Neuron (in vitro differentiated cells): Measurements from ENCODE around the gene SLC8A2.

Experiments used
- H2AFZ ChIP-seq: one replicate; pipeline ENCODE4 v1.6.1; 2013; ENCODE audit warnings: low read depth, mild to moderate bottlenecking, inconsistent platforms, low read length, moderate library complexity
- H3K27me3 ChIP-seq: one replicate; pipeline ENCODE4 v1.6.1; 2013; ENCODE audit warnings: low read length; ENCODE audit not compliant: insufficient read depth
- H3K36me3 ChIP-seq: one replicate; pipeline ENCODE4 v1.6.1; 2013; ENCODE audit warnings: low read length; ENCODE audit not compliant: insufficient read depth
- H3K4me1 ChIP-seq: one replicate; pipeline ENCODE4 v1.6.1; 2013; ENCODE audit warnings: low read length; ENCODE audit not compliant: insufficient read depth
- H3K4me3 ChIP-seq: 2 replicates; pipeline ENCODE4 v1.5.1; 2013; ENCODE audit warnings: mild to moderate bottlenecking, low read length, moderate library complexity
- H3K9me3 ChIP-seq: one replicate; pipeline ENCODE4 v1.6.1; 2013; ENCODE audit warnings: low read length

The SLC8A2 gene

DNA sequence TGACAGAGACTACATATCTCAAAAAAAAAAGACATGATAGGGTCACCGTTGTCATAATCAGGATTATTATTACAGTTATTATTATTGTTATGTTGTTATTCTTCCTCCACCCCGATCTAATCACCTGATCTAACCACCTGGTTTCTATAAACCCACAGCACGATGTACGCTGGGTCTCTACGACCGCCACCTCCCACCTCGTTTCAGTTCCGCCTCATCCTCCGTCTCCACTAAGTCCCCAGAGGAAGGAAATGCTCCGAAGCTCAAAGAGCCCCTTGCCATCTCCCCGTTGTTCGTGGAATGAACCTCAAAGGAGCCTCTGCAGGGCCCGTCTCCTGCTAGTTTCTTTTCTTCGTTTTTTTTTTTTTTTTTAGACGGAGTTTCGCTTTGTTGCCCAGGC, 36.5 kb downstream of the SLC8A2 start:
- no peaks in the 10 kb centered on the region for H3K9me3 ChIP-seq
- no peaks in the 10 kb centered on the region for H3K36me3 ChIP-seq
- no peak overlapping the region for H3K4me3 ChIP-seq
- peaks cover 5% of the 10 kb centered on the region for H3K27me3 ChIP-seq
- no peak overlapping the region for H2AFZ ChIP-seq
- H3K4me1 ChIP-seq, result peaks cover 4% of the 10 kb centered on the region

DNA sequence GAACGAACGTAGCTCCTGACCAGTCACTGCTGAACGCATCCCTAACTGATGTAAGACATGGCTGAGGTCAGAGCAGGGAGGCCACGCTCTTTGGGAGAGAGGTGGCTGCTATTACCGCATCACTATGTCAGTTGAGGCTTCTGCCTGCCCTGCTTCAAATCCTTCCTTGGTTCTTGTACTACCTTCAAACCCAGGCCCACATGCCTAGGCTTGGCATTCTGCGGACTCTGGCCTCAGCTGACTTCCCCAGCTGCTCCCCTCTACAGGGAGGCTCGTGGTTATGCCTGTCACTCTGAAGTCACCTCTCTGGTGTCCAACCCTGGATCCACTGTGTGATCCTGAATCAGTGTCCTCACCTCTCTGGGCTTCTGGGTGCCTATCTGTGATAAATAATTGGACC, 37.6 kb downstream of the SLC8A2 start:
- Histone ChIP-seq H3K36me3 (no peaks in the 10 kb centered on the region), H3K27me3 (peaks cover 4% of the 10 kb centered on the region), H3K4me3 (no peak overlapping the region), H3K9me3 (no peaks in the 10 kb centered on the region), H3K4me1 (peaks cover 5% of the 10 kb centered on the region), H2AFZ (no peak overlapping the region)

DNA sequence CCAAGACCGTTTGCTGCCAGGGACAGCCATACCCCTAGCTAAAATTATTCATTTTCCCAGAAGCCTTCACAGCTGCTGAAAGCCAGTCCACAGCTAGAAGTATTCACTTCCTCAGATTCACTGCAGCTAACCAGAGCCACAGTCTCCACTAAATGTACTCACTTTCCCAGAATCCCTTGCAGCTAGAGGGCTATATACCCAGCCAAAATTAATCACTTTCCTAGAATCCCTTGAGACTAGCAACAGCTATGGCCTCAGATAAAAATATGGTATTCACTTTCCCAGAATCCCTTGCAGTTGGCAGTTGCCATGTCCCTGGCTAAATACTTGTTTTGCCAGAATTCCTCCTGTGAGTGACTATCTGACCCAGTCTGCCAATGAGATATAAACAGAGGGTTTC, 38.6 kb downstream of the SLC8A2 start:
- Histone ChIP-seq H3K36me3 (no peaks in the 10 kb centered on the region), H3K4me3 (no peak overlapping the region), H3K27me3 (peaks cover 4% of the 10 kb centered on the region), H3K4me1 (peaks cover 11% of the 10 kb centered on the region), H2AFZ (no peak overlapping the region), H3K9me3 (no peaks in the 10 kb centered on the region)

DNA sequence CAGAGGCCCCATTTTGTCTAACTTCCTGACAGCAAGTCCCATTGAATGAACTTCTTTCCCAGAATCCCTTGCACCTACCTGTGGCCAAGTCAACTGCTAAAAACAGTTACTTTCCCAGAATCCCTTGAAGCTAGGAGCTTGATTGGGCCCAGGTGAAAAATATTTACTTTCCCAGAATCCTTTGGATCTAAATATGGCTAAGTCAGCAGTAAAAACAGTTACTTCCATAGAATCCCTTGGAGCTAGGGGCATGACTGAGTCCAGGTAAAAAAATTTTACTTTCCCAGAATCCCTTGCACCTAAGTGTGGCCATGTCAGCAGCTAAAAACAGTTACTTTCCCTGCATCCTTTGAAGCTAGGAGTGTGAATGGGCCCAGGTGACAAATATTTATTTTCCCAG, 39.2 kb downstream of the SLC8A2 start:
- Histone ChIP-seq H3K36me3 (no peaks in the 10 kb centered on the region), H3K27me3 (peaks cover 4% of the 10 kb centered on the region), H3K4me1 (peaks cover 16% of the 10 kb centered on the region), H2AFZ (no peak overlapping the region), H3K9me3 (no peaks in the 10 kb centered on the region), H3K4me3 (no peak overlapping the region)

DNA sequence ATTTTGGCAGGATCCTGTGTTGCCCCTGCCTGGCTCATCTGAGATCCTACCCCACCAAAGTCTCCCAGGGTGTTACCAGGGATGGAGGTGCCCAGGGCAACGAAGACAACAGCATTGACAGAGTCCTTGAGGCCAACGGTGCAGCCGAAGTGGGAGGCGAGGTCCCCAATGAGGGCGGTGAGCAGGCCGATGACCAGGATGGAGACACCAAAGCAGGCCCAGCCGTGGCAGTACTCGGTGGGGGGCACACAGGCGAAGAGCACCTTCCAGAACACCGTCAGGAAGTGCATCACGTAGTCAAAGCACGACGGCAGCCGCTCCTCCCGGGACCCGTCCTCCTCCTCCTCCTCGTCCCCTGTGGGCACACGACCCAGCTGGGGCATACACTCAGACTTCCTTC, 39.6 kb downstream of the SLC8A2 start:
- H3K36me3 ChIP-seq, result no peaks in the 10 kb centered on the region
- H2AFZ ChIP-seq, result no peak overlapping the region
- H3K9me3 ChIP-seq, result no peaks in the 10 kb centered on the region
- H3K4me1 ChIP-seq, result peaks cover 18% of the 10 kb centered on the region
- H3K27me3 ChIP-seq, result peaks cover 4% of the 10 kb centered on the region
- H3K4me3 ChIP-seq, result no peak overlapping the region

DNA sequence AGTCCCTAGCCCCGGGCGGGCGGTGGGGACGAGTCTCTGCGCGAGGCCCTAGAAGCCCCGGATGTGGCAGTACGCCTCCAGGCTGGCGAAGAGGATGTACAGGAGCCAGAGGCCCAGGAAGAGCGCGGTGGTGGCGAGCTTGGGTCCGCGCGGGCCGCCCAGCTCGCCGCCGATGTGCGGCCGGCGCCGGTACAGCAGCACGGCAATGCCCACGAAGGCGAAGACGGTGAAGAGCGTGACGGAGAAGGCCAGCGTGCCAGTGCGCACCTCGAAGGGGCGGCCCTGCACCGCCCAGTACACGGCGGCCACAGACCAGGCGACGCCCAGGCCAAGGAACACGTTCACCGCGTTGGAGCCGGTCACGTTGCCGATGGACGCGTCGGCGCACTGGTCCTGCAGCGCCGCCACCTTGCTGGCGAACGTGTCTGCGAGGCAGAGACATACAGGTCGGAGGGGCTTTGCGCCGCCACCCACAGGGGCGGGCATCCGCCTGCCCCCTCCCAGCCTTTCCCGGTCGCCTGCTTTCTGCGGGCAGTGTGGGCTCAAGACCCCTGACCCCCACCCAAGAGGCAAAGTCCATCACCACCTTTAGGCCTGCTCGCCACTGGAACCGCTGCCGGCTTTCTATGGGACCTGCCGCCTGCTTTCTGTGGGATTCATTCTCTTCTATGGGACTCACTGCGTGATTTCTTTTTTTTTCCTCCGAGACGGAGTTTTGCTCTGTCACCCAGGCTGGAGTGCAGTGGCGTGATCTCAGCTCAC, 41.5 kb downstream of the SLC8A2 start:
- Histone ChIP-seq H3K4me1 (peaks cover 14% of the 10 kb centered on the region), H3K9me3 (no peaks in the 10 kb centered on the region), H2AFZ (no peak overlapping the region), H3K4me3 (no peak overlapping the region), H3K27me3 (peaks cover 4% of the 10 kb centered on the region), H3K36me3 (no peaks in the 10 kb centered on the region)

DNA sequence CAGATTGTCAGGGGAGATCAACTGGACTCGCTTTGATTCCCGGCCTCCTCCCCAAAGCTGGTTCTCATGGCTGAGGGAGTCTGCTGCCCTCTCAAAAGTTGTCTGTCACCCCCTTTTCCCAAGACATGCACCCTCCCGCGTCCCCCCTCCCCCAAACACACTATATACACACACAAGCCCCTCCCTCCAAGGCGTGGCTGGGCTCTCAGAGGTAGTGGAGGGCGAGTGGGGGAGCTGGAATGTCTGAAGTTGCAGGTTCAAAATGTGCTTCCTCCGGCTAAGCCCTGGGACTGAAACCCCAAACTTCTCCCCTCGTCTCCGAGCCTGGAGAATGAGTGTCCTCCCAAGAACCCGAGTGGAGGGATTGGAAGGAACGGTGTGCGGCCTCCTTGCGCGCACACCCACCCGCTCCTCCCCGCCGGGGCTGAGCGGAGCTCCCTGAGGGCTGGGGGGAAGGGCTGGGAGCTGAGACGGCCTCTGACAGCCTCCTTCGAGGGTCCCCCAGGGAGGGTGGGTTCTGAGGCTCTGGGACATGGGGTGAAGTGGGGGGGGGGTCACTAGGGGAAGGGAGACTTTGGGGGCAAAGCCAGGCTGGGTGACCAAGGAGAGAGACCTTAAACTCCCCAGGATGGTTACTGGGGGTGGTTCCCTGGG, 42.4 kb downstream of the SLC8A2 start:
- H2AFZ ChIP-seq, result no peak overlapping the region
- no peaks in the 10 kb centered on the region for H3K9me3 ChIP-seq
- no peak overlapping the region for H3K4me3 ChIP-seq
- peaks cover 14% of the 10 kb centered on the region for H3K4me1 ChIP-seq
- H3K36me3 ChIP-seq, result no peaks in the 10 kb centered on the region
- peaks cover 4% of the 10 kb centered on the region for H3K27me3 ChIP-seq

DNA sequence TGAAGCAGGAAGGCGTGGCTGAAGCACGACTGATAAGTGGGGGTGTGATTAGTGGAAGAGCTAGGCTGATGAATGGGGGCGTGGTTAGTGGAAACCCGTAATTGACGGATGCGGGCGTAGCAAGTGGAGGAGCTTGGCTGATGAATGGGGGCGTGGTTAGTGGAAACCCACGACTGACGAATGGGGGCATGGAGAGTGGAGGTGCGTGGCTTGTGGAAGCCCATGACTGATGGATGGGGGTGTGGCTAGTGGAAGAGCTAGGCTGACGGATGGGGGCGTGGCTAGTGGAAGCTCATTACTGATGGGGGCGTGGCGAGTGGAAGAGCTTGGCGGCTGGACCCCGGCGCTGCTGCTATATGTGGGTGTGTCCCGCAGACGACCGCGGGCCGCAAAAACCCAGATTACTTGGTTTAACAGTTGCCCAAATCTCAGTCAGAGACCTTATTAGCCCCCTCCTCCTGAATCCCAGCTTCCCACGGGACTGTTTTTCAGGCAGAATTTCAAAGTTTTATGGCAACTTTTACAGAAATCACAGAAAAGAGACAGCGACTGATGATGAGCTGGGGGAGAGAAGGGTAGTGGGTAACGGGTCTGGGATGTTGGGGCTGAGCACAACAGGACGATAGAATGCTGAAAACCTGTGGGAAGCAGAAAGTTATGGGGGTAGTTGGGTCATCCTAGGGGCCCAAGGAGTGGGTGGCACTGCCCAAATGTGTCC, 43.4 kb downstream of the SLC8A2 start:
- no peaks in the 10 kb centered on the region for H3K36me3 ChIP-seq
- H3K27me3 ChIP-seq, result peaks cover 4% of the 10 kb centered on the region
- H3K4me3 ChIP-seq, result peak overlapping the region; percentile 32
- peaks cover 16% of the 10 kb centered on the region for H3K4me1 ChIP-seq
- H3K9me3 ChIP-seq, result no peaks in the 10 kb centered on the region
- H2AFZ ChIP-seq, result peak overlapping the region; percentile 70

DNA sequence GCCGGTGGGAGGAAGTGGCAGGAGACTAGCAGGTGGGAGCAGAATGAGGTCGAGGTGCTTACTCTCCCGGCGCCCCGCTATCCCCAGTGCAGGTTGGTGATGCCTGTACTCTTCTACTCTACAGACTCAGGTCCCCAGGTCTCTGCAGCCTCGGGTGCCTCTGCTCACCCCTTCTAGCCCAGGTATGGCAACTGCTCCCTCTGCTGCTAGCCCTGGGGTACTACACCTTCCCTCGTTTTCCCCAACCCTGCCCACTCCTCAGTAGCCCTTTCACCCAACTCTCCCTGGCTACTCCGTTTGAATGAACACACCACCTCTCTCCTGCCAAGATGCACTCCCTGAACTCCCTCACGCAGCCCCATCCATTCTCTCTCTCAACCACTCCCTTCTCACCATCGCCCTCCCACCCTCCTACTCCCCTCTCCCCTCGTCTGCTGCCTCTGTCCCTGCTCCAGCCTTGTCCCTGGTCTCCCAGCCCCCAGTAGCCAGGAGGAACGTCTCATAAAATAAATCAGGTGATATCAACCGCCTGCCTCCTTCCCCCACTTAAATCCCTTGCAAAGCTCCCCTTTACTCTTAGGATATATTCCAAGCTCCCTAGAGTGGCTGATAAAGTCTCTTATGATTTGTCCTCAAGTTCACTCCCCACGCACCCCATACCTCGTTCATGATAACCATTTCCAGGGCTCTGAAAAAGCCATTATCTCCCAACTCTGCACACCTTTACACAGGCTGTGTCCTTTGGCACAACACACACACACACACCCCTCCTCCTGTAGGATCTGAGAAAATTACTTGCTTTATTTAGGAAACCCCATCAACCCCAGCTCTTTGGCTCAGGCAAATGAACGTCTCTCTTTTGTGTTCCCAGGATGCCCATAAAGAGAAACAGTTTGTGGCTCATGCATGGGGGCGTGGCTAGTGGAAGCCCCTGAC, 44.2 kb downstream of the SLC8A2 start:
- peak overlapping the region; percentile 32 for H3K4me3 ChIP-seq

DNA sequence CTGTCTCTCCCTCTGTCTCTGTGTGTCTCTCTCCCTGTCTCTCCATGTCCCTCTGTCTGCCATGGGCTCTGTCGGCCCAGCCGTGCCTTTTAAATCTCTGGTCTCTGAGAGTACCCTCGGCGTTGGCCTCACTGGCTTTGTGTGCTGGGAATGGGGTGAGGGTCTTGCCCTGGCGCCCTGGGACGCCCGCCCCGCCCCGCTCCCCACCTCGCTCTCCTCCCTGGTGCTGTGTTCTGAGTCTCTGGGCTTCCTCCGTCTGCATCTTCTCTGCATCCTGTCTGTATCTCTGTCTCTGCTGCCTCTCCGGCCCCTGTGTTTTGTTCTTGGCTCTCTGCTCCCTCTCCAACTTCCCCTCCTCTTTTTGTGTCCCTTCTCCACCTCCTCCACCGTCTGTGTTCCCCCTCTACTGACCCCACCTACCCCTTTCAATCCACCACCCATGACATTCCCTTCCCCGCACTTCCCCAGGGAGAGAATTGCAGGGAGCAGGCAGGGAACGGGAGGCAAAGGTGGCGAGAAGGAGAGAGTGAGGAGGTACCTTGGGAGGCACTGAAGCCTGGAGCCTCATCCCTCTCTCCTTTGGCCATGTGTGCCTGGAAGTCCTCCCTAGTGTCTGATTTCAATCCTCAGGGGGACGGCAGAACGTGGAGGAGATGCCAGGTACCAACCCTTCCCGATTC, 48.4 kb downstream of the SLC8A2 start:
- no peak overlapping the region for H2AFZ ChIP-seq
- no peaks in the 10 kb centered on the region for H3K9me3 ChIP-seq
- H3K27me3 ChIP-seq, result no peaks in the 10 kb centered on the region
- H3K4me1 ChIP-seq, result peaks cover 49% of the 10 kb centered on the region
- H3K36me3 ChIP-seq, result no peaks in the 10 kb centered on the region
- H3K4me3 ChIP-seq, result no peak overlapping the region

More for the DNA sequence above, 44.2 kb downstream of the SLC8A2 start:
- Histone ChIP-seq H3K36me3 (no peaks in the 10 kb centered on the region), H2AFZ (no peak overlapping the region), H3K9me3 (no peaks in the 10 kb centered on the region), H3K27me3 (peaks cover 4% of the 10 kb centered on the region), H3K4me1 (peaks cover 24% of the 10 kb centered on the region)

DNA sequence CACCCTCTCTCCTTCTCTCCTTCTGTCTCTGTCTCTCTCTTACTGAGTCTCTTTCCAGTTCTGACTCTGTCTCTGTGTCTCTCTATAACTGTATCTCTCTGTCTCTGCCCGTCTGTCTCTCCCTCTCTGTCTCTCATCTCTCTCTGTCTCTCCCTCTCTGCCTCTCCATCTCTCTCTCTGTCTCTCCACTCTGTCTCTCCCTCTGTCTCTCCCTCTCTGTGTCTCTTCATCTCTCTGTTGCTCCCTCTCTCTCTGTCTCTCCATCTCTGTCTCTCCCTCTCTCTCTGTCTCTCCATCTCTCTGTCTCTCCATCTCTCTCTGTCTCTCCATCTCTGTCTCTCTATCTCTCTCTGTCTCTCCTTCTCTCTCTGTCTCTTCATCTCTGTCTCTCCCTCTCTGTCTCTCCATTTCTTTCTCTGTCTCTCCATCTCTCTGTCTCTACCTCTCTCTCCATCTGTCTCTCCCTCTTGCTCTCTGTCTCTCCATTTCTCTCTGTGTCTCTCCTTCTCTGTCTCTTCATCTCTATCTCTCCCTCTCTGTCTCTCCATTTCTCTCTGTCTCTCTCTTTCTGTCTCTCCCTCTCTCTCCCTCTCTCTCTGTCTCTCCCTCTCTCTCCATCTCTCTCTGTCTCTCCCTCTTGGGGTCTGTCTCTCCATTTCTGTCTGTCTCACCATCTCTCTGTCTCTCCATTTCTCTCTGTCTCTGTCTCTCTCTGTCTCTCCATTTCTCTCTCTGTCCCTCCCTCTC, 49.1 kb downstream of the SLC8A2 start:
- no peaks in the 10 kb centered on the region for H3K27me3 ChIP-seq
- peak overlapping the region; percentile 8 for H3K4me3 ChIP-seq
- no peaks in the 10 kb centered on the region for H3K9me3 ChIP-seq
- no peak overlapping the region for H2AFZ ChIP-seq
- H3K4me1 ChIP-seq, result peaks cover 52% of the 10 kb centered on the region
- H3K36me3 ChIP-seq, result no peaks in the 10 kb centered on the region
